HS-5 (cell line): ENCODE data around the gene CRYBB2.
"Not testable (repeated sequence)": the region's sequence is repeated elsewhere in the genome, so short reads cannot be mapped to it uniquely, and the experiment has no call there.

ENCODE experiments used
- DNase-seq: peaks from one replicate; pipeline ENCODE4 v3.0.0-alpha.2; 2012; ENCODE audit warnings: low read depth

CRYBB2 gene

DNA sequence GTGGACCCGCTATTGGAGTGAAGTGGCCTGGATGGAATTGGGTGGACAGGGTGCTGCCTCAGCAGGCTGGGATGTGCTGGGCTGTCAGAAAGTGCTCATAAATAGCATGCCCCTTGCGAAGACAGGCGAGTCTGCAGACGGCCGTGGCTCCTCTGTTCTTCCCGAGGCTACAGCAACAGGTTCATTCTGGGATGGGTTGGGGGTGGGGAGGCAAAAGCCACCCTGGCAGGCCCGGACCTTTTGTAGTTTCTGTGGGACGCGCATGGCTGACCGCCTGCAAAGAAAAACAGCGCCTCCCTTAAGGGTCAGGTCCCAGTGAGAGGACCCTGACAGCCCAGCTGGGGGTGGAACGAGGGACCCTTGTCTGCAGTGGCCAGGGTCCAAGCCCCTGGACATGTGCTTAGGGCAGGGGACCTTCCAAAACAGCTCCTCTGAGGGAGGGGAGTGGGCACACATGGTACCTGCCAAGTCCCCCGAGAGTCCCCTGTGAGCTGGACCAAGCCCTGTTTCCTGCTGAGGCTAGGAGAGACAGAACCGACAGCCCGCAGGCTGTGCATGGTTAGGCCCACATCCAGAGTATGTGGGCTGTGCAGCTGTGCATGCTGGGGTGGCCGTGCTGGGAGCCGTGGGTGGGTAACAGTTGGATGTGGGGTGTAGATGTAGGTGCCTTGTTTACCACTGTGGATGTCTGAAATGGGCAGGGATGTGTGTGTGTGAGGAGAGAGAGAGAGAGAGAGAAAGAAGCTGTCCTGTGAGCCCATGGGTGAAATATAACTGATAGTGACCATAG lies 19.5 kb upstream of the CRYBB2 start, which contains the start of gene CRYBB3:
Gene CRYBB3, plus strand, starts transcription at position 128 of the 790 bp plus-strand sequence. CDS start 1,539 bp downstream, outside the sequence.
- DNase-seq: no peak

DNA sequence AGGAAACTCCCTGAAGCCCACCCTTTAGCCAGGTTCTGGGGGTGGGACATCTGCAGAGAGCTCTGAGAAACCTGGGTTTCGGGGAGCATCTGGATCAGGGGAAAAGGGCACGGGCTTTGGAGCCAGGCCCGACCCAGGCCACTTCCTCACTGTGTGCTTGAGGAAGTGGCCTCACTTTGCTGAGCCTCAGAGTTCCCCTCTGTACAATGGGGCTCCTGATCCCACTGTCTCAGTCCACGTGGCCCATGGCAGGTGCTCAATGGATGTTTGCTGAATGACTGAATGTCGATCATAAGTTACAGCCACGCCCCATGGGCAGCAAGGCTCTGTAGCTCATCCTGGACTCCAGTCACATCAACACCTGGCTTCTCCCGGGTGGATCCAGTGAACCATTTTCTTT lies 18.5 kb upstream of the CRYBB2 start:
- no peak for DNase-seq

DNA sequence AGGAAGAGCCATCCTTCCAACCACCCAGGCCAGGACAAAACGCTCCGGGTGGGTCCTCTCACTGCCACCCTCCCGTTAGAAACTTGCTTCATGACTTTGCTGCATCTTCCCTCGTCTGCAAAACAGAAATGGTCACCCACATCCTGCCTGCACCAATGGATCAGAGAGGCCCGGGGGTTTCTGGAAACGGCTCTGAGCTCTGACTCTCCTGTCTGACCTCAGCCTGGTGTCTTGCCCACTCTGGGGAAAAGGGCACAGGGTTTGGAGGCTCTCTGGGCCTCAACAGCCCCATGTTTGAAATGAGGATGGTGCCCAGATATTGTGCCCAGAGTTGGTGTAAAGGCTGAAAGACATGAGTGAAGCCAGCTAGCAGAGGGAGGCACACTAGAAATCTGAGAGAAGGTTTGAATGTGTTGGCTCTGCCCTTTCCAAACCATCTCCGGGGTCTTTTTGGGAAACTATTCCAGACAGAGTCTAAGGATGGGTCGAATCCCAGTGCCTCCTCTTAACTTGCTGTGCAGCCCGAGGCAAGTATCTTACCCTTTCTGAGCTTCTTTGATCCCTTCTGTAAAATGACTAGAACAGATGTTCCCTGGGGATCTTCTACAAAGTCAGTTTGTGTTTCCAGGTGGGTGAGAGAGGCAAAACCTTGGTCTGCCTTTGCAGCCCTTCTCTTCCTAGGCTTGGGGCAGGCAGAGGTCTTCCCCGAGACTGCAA lies 17.7 kb upstream of the CRYBB2 start:
- no peak for DNase-seq

DNA sequence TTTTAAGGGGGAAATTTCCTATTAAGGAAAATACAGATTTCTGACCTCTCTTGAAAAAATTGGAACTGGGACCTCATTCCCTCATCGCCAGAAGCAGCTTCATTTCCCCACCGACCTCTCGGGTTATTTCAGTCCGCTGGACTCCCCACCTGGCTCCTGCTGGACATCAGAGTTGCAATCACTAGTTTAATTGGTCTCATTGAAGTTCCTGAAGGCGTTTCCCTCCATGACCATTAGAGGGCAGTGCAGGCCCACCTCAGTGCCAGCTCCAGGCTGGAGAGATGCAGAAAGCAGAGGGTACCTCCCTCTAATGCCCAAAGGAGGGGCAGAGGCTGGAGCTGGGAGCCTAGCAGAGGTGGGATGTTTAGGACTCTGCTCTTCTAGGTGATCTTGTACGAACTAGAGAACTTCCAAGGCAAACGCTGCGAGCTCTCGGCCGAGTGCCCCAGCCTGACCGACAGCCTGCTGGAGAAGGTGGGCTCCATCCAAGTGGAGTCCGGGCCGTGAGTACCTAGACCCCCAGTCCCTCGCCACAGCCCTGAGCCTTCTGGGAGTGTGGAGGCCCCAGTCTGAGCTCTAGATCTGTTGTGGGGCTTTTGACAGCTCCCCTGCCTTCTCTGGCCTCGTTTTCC lies 17.0 kb upstream of the CRYBB2 start:
- peak; percentile 14 for DNase-seq

DNA sequence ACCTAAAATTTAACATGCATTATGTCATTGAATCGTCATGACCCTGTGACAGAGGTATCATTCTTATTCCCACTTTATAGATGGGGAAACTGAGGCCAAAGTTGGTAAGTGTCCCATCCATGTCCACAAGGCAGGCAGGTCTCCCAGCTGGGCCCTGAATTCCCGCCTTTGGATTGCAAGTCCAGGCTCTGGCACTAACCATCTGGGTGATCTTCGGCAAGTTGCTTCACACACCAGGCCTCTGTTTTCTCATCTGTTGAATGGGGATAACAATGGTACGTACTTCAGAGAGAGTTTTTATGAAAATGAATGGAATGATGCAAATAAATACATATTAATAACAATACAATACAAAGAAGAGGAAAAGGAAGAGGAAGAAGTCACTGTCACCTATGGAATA lies 16.4 kb upstream of the CRYBB2 start:
- DNase-seq: no peak

DNA sequence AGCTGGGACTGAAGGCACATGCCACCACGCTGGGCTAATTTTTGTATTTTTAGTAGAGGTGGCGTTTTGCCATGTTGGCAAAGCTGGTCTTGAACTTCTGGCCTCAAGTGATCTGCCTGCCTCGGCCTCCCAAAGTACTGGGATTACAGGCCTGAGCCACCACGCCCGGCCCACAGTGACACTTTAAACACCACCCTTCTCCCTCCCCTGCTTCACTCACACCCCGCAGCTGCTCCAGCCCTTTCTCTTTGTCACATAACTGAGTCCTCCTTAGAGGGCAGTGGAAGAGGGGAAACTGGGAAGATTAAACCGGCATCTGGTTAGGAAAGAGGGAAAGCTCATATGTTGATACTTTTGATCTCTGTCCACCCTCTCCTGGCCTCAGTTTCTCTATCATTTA lies 14.9 kb upstream of the CRYBB2 start:
- DNase-seq: not testable (repeated sequence)

- no peak for DNase-seq
These were observed 13.6 kb upstream of the CRYBB2 start for GRCh38 chr22:25205847-25206246.

DNA sequence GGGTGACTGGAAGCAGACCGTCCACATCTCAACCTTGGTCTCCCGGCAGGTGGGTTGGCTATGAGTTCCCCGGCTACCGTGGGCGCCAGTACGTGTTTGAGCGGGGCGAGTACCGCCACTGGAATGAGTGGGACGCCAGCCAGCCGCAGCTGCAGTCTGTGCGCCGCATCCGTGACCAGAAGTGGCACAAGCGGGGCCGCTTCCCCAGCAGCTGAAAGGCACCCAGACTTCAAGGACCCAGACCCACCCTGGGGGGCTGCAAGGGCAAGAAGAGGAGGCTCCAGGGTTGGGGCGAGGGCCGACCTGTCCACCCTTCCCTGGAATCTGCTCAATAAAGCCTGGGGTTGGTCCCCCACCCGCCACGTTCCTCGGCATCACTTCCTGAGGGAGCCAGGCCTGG lies 12.4 kb upstream of the CRYBB2 start:
- no peak for DNase-seq

GRCh38 chr22:25207553-25208157 lies 11.8 kb upstream of the CRYBB2 start:
- no peak for DNase-seq

DNA sequence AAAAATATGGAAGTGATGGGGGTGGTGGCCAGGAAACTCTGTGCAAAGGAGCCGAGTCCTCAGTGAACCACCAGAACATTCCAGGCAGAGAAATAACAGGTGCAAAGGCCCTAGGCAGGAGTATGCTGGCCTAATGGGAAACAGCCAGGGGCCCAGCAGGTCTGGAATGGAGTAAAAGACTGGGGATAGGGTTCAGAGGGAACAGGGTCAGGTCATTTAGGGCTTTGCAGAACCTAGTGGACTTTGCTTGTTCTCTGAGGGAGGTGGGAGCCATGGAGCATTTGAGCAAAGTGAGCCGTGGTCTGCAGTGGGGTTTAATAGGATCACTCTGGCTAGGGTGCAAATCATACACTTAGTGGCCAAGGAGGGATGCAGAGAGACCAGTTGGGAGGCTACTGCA lies 11.1 kb upstream of the CRYBB2 start:
- DNase-seq: no peak

DNA sequence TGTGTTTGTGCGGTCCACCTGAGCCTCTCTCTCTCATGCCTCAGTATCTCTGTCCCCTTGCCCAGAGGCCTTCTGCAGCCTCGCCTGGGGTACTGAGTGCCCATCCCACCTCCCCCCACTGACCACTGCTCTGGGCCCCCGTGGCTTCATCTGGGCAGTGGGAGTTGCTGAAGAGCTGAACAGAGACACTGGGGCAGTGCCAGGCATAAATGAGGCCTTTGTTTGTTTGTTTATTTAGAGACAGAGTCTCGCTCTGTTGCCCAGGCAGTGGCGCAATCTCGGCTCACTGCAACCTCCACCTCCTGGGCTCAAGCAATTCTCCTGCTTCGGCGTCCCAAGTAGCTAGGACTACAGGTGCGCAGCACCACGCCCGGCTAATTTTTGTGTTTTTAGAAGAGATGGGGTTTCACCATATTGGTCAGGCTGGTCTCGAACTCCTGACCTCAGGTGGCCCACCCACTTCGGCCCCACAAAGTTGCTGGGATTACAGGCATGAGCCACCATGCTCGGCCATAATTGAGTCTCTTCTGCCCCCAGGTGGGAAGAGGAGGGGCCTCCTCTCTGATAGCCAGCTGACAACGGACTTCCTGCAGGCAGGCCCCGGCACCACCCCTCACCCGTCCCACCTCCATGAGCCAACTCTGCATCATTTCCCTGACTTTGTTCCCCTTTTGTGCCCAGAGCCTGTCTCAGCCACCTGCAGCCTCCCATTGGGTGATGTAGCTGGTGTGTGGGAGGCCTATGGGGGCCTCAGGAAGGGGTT lies 10.5 kb upstream of the CRYBB2 start:
- no peak for DNase-seq

DNA sequence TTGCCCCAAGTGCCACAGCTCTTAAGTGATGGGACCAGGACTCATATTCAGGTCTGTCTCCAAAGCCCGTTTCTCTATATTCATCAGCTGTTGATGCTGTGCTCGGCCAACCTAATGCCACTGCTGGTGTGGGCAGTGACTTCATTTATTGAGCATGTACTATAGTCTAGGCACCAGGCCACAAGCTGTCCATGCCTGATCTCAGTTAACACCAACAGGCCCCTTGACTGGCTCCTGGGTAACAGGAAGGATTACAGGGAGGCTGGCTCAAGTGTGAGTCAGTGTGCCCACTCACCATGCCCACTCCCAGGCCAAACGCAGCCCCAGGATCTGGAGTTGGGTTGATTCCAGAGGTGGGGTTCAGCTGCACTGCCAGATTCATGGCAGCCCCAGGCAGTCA lies 8.6 kb upstream of the CRYBB2 start:
- no peak for DNase-seq

DNA sequence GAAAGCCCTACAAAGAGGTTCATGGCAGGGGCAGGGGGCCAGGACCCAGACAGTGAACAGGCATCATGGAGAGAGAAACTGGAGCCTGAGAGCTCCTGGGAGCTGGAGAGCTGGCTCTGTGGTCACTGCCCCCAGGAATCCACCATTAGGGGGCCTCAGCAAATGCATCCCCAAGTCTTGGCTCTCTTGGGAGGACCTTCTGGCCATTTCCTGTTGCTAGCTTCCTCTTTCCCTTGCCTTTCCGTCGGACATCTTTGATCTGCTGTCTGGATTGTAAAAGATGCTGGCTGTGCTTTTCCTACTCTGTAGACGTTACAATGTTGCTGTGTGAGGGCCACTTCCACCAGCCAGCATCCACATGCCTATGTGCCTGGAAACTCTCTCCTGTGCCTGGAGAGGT lies 7.1 kb upstream of the CRYBB2 start:
- no peak for DNase-seq

DNA sequence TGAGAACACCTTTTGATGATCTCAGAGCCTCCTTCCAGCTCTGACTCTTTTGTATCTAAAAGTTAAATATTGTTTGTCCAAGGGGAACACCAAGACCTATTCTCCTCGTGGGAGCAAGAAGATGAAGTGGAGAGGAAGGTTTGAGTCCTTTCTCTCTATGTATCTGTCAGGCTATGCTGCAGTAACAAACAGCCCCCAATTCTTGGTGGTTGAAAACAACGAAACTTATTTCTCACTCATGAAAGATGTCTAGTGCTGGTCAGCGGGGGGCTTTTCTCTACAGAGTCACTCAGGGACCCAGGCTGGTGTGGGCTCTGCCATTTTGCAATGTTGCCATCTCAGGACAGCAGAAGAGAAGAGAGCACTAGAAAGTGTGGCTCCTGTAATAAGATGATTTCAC lies 6.2 kb upstream of the CRYBB2 start:
- no peak for DNase-seq

DNA sequence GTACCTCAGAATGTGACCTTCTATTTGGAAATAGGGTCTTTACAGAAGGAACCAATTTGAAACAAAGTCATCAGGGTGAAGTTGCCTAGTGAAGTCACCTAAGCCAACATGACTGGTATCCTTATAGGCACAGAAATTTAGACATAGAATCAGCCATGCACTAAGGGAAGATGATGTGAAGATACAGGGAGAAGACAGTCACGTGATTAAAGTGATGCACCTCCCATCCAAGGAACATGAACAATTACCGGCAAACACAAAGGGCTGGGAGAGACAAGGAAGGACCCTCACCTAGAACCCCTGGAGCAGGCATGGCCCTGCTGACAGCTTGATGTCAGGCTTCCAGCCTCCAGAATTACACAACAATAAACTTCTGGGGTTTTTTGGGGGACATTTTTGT lies 3.2 kb upstream of the CRYBB2 start:
- no peak for DNase-seq

DNA sequence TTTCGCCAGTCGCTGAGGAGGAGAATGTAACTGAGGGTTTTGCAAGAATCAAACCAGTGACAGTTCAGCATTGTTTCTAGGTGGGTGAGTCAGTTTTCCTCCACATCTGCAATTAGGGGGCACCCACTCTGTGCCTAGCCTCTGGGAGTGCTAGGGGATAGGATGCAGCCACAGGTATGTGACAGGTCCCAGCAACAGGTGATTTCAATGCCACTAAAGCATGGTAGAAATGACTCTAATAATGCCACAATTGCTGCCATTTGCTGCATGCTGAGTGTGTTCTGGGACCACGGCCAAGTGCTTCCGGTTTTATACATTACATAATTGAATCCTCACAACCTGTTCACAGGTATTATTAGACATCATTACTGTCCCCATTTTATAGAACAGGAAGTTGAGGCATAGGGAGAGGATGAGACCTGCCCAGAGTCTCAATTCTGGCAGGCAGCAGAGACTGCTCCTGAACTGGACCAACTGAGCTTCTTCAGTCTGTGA lies 556 bp downstream of the CRYBB2 start:
- no peak for DNase-seq

DNA sequence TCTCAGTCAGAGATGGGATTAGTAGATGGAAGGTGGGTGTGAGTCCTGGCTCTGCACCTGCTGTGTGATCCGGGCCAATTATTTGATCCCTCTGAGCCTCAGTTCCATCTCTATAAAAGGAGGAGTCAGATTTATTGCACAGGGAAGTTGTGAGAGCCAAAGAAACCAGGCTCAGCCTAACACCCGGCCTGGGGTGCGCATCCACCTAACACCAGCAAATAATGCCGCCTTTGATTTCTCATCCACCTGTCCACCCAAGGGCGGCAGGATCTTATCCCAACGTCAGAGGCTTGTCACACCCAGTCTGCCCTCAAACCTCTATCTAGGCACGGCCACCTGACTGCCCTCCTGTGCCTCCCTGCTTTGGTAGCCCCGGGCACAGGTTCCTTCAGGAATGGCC lies 2.4 kb downstream of the CRYBB2 start:
- no peak for DNase-seq

GRCh38 chr22:25223269-25223850 lies 3.9 kb downstream of the CRYBB2 start:
- no peak for DNase-seq

GRCh38 chr22:25228822-25229221 lies 9.4 kb downstream of the CRYBB2 start:
- no peak for DNase-seq

GRCh38 chr22:25230760-25231159 lies 11.3 kb downstream of the CRYBB2 start:
- not testable (repeated sequence) for DNase-seq

DNA sequence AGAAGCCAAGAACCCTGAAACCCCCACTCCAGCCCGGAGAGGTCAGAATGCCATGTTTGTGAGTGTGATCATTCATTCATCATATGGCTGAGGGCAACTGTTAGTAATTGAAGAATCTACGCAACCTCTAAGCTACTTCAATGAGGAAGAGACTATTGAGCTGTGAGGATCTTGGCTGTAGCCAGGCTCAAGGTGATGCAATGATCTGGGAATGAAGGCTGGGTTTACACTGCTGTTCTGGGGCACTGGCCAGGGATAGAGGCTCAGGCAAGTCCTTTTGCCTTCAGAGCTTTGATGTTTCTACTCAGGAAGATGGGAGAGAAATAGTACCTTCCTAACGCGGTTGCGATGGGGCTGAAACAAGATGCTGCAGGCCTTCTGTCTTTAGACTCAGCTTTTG lies 12.9 kb downstream of the CRYBB2 start:
- DNase-seq: no peak
